K562 (cell line): ENCODE measurements around the gene URM1. TPM values are rescaled to one million over a fixed set of nuclear protein-coding genes. Genes with fewer than 3 reads are reported as not detected.

ENCODE experiments used
- ARID1B ChIP-seq: fragments of 450-650 bp; IDR thresholded peaks from 2 replicates; pipeline ENCODE4 v1.6.1; 2016; ENCODE audit warnings: antibody characterized with exemption, mild to moderate bottlenecking, inconsistent platforms
- CBFA2T3 ChIP-seq: fragments of 450-650 bp; IDR thresholded peaks from 2 replicates; pipeline ENCODE4 v1.6.1; 2017
- CBFB ChIP-seq: sonication (generic); formaldehyde crosslinking; IDR thresholded peaks from 2 replicates; pipeline ENCODE4 v1.4.0; 2020; ENCODE audit warnings: mild to moderate bottlenecking, missing genetic modification reagents
- FOXJ3 ChIP-seq: sonication (generic); formaldehyde crosslinking; IDR thresholded peaks from 2 replicates; pipeline ENCODE4 v1.4.0; 2020; ENCODE audit warnings: mild to moderate bottlenecking, missing genetic modification reagents
- GATAD2A ChIP-seq: fragments of 450-650 bp; IDR thresholded peaks from 2 replicates; pipeline ENCODE4 v1.6.1; 2017
- HDAC6 ChIP-seq: IDR thresholded peaks from 2 replicates; pipeline ENCODE4 v1.6.1; 2012; ENCODE audit warnings: low read depth, mild to moderate bottlenecking, control low read depth, inconsistent platforms, low read length, moderate library complexity
- HNRNPK ChIP-seq: fragments of 200-400 bp; formaldehyde crosslinking; IDR thresholded peaks from one replicate; pipeline ENCODE4 v1.6.1; 2018; ENCODE audit warnings: mild to moderate bottlenecking, low read depth, low read length; ENCODE audit not compliant: poor library complexity, severe bottlenecking
- IRF9 ChIP-seq: fragments of 450-650 bp; IDR thresholded peaks from 2 replicates; pipeline ENCODE4 v1.6.1; 2016; ENCODE audit warnings: missing biosample characterization, missing genetic modification characterization
- KDM1A ChIP-seq, 2 experiments: fragments of 450-650 bp; IDR thresholded peaks; 2 replicates each; pipeline ENCODE4 v1.6.1; 2016; ENCODE audit warnings: mild to moderate bottlenecking in 2 of 2
- MLLT1 ChIP-seq, 2 experiments: fragments of 450-650 bp; IDR thresholded peaks; 2 replicates each; pipeline ENCODE4 v1.6.1; 2016
- NR1H2 ChIP-seq: sonication (generic); formaldehyde crosslinking; IDR thresholded peaks from 2 replicates; pipeline ENCODE4 v1.4.0; 2020; ENCODE audit warnings: mild to moderate bottlenecking, missing genetic modification reagents
- SIRT6 ChIP-seq: IDR thresholded peaks from one replicate; pipeline ENCODE4 v1.6.1; 2012; ENCODE audit warnings: low read depth, mild to moderate bottlenecking, control low read depth, inconsistent platforms, low read length, moderate library complexity
- U2AF2 ChIP-seq: fragments of 200-400 bp; formaldehyde crosslinking; optimal IDR thresholded peaks from 2 replicates; pipeline ENCODE3; 2017; ENCODE audit warnings: low read depth, mild to moderate bottlenecking, low read length
- ZBTB26 ChIP-seq: fragments of 450-650 bp; formaldehyde crosslinking; IDR thresholded peaks from 2 replicates; pipeline ENCODE4 v1.4.0; 2022; ENCODE audit warnings: missing genetic modification characterization
- ZNF324 ChIP-seq: fragments of 250-450 bp; sonication (Bioruptor Pico); IDR thresholded peaks from 2 replicates; pipeline ENCODE4 v1.4.0; 2020; ENCODE audit warnings: mild to moderate bottlenecking
- ZNF407 ChIP-seq: fragments of 450-650 bp; IDR thresholded peaks from 2 replicates; pipeline ENCODE4 v1.6.1; 2016; ENCODE audit warnings: low read depth
- polyA plus RNA-seq, 8 experiments: library from polyadenylated mRNA; depleted of rRNA in 4 of 8; stranded (reverse) in 5 of 8; unstranded in 3 of 8; fragments of >200 nt; fragmentation: Nextera tagmentation in 2 of 8; fragmentation: Illumina TruSeq in 1 of 8; extraction: Ambion mirVana in 2 of 8; extraction: Trizol in 1 of 8; gene quantifications; 2 replicates each; pipeline versions ENCODE4 v1.2.1 to v1.2.3, GENCODE V29; 2011 to 2014; ENCODE audit warnings: inconsistent platforms in 1 of 8, missing spikeins in 1 of 8
- total RNA-seq, 7 experiments: library from RNA; depleted of rRNA in 6 of 7; stranded (reverse); fragments of >200 nt in 6 of 7; fragmentation: Illumina TruSeq in 2 of 7; extraction: Trizol in 2 of 7; gene quantifications; 2 replicates each; pipeline versions ENCODE4 v1.2.1 to v1.2.3, GENCODE V29; 2011 to 2021; ENCODE audit warnings: low replicate concordance in 1 of 7

The URM1 gene
- total and polyA plus RNA-seq, 9 of the 15 experiments (the other 6 are each of a cell fraction or from before 2014, with no cell fraction given), result 10.1 to 88.9 (median 53.3) TPM

GRCh38 chr9:128339761-128340690 lies 31.1 kb upstream of the URM1 start, which contains the start of gene SLC27A4 (continued):
- TF ChIP-seq ZNF407, result peak; percentile 67; the same call in 1 of the 2 replicates
- TF ChIP-seq ARID1B, result no peak
- no peak for TF ChIP-seq HNRNPK
- TF ChIP-seq SIRT6, result no peak
- TF ChIP-seq ZBTB26 (CRISPR knock-in tag), result 0 out of 2 replicates have a peak, but pooled peaks have one; percentile 41
- TF ChIP-seq KDM1A (IDR thresholded peaks at IDR 0.05), result no peak
- peak; percentile 51; the same call in 1 of the 2 replicates for TF ChIP-seq ZNF324 (CRISPR knock-in tag)
- peak; percentile 73 for TF ChIP-seq IRF9 (tag)
- TF ChIP-seq U2AF2, result no peak
- peak; percentile 96 for TF ChIP-seq CBFB (CRISPR knock-in tag)
- TF ChIP-seq FOXJ3 (CRISPR knock-in tag), result no peak
- peak; percentile 88; the same call in 1 of the 2 replicates for TF ChIP-seq NR1H2 (CRISPR knock-in tag)
- TF ChIP-seq MLLT1 (IDR thresholded peaks at IDR 0.05), result peak in 1 of 2 experiments; percentile 52; a peak in 1 of 4 replicates
- TF ChIP-seq CBFA2T3, result peak; percentile 20
- TF ChIP-seq GATAD2A, result peak; percentile 85
- no peak for TF ChIP-seq HDAC6
